ENCODE data around the gene TNIK.

TNIK gene

DNA sequence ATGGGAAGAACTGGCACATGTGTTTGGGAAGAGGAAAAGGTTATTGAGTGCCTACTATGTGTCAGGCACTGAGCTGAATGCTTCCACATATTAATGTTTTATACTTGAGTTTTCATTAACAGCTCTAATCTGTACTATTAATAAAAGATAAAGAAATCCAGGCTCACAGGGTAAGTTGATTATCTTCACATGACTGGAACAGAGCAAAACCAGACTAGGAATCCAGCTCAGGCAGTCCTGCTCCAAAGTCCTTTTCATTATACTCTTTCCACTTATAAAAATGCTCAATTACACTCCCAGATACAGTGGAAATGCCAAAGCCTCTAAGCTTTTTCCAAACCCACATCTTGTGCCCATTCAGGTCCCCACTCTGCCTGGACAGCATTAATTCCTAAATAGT is 97.6 kb downstream of the TNIK start:
- DNase-seq (ENCODE audit: low read depth) = no peak

DNA sequence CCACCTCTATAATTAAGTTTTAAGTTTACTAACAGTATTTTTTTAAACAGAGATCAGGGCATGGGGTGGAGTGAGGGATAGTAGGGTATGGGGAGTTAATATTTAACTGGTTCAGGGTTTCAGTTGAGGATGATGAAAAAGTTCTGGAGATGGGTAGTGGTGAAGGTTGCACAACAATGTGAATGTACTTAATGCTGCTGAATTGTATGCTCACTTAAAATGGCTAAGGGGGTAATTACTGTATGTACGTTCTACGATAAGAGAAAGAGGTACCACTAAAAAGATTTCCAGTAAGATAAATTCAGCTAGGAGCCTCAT is 101.4 kb downstream of the TNIK start:
- DNase-seq (ENCODE audit: low read depth) = no peak

DNA sequence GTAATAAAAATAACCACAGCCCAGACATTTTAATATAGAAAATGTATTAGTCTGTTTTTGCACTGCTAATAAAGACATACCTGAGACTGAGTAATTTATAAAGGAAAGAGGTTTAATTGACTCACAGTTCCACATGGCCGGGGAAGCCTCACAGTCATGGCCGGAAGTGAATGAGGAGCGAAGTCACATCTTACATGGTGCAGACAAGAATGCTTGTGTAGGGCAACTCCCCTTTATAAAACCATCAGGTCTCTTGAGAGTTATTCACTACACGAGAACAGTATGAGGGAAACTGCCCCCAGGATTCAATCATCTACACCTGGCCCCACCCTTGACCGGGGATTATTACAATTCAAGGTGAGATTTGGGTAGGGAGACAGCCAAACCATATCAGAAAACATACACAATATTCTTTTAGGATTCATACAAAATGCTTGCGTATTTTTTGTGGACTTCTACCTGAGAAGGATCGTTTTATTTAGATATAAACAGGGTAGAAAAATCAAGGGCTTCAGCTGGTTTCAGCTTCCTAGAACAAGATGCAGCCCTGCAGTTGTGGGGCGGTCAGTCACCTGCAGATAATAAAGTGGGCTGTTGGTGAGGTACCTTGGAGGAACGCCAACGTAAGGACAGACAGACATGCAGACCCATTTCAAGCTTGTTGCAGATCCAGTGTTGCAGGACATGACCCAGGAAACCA is 101.9 kb downstream of the TNIK start:
- no peak for DNase-seq (ENCODE audit: low read depth)

DNA sequence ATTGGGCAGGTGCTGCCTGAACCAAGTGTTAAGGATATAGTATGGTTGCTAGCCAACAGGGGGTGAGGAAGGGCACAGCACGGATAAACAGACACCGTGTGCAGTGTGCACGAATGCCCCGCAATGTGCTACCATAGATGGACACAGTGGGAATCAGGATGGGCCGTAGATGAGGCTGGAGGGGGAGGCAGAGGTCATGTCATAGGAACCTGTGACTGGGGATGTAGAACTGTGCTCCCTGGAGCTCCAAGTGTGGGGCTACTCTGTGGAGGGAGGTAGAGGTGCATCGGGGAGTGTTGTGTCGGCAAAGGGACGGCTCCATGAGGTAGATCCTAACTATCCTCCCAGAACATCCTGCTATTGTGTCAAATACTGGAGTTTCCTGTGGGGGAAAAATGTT is 102.5 kb downstream of the TNIK start:
- DNase-seq (ENCODE audit: low read depth) = no peak

DNA sequence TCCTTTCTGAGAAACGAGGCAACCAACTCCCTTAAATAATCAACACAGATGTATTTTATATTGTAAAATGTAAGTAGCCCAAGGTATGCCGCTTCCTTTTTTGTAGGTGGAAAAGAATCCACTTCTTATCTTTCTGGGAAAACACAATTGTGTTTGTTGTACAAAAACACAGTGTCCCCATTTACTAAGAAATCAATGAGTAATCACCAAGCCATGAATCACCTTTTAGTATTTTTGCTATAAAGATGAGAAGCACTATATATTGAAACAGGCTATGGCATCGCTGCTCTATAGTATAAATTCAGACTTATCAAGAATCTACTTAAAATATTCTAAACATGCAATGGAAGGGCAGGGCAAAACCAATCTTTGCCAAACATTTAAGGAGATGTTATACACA is 104.0 kb downstream of the TNIK start:
- no peak for DNase-seq (ENCODE audit: low read depth)

DNA sequence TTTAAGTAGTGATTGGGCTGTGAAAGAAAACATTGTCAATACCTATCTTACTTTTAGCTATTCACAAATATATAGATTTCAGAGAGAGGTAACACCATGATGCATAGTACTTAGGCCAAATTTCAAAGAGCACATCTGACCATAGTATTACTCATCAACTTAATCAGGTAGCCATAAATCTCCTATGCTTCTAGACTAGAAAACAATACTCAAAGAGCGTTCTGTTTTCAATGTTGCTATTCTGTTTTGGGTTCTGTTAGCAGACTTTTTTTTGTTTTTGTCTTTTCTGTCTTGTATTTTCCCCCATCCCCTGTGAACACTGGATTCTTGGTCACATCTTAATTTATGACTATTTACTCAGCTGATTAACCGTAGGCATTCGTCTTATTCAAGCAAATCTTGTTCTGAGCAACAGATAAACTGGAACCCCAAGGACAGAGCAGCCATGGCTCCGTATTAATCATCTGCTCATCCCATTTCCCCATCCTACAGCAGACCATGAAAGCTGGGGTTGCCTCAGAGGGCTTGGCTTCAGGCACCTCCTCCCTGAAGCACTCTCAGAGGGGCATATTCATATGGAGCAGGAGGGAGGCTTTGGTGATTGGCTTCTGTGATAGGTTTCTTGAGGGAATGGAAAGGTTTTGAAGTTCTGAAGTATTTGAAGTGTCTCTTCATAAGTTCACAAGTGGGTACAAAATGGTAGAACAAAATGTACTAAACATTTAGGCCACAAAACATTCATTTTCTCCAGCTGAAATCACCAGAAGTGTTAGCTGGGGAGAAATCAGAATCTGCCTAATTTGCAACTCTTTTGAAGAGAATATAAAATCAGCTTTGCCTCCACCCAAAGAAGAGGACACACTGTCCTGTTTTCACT is 105.3 kb downstream of the TNIK start:
- no peak for DNase-seq (ENCODE audit: low read depth)

DNA sequence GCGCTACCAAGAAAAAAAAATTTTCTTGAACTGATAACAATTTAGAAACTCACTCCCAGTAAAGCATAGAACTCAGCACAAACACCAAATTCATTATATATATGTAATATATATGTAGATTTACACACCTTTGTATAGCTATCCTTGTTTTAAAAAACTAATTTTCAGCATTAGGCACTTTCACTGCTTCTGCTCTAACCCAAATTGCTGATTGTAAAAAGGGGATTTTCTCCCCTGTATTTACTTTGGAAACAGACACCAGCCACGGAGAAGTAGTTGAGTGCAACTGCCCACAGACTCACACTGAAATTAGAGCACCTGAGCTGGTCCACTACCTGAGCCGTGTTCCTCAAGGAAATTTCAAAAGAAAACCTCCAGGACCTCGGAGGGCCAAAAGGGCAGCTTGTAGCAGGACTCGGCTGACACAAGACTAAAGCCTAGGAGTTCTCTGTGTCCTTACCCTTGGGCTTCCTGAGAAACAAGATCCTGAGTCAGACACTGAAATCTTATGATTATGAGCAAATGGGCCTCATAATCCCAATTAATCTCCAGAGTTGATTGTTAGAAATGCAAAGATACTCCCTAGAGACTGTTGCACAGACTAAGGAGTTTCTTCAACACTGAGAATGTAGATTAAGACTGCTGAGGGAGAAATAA is 106.0 kb downstream of the TNIK start:
- DNase-seq (ENCODE audit: low read depth) = no peak

DNA sequence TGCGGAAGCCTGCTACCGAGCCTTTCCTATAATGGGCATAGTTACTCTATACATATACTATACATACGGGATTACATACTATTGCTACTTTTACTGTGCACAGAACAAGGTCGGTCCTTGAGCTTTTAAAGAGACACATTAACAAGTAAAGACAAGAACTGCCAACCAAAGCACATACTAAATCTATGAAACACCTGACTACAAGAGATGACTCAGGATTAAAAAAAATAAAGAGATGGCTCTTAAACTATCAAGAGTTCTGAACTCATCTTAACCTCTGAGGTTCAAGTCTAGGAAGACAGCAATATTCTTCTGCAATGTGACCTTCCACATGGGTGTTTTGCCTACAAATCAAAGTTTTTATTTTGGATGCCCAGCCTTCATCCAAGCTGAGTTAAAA is 106.8 kb downstream of the TNIK start:
- DNase-seq (ENCODE audit: low read depth) = no peak

DNA sequence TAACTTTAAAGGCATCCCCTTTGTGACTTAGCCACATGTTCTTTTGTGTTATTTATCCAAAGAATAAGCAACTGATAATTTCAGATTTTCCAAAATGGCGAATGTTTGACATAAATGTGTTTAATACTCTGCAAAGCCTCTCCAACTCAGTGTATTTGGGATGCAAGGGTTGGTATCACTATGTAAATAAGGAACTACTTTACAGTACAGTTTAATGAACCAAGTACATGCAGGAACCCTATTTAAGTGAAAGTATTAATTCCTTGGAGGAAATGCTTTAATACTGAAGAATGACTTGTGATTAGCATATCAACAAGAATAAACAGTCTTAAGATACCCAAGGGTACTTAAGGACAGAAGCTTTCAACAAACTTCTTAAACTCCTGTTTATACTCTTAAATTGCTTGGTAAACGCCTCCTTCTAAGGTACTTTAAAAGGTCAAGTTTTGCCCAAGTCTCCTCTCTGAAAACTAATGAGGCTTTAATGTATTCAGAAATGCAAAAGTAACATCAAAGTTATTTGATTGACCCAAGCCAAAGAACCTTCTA is 107.7 kb downstream of the TNIK start:
- DNase-seq (ENCODE audit: low read depth) = no peak

DNA sequence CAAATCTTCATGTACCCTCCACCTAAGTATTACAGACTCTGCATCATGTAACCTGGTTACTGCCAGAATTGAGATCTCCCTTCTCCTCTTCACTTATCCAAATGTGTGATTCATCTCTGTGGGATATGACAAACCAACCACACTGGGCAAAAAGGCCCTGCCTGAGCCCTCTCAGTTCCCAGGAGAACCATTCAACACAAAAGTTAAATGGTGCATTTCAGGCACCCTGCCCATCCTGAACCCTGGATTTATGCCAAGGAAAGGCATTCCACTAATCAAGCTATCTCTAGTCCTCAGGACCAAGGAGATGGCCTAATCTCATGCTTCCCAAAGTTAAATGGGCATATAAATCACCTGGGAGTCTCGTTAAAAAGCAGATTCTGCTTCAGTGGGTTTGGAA is 108.5 kb downstream of the TNIK start:
- DNase-seq (ENCODE audit: low read depth) = no peak

DNA sequence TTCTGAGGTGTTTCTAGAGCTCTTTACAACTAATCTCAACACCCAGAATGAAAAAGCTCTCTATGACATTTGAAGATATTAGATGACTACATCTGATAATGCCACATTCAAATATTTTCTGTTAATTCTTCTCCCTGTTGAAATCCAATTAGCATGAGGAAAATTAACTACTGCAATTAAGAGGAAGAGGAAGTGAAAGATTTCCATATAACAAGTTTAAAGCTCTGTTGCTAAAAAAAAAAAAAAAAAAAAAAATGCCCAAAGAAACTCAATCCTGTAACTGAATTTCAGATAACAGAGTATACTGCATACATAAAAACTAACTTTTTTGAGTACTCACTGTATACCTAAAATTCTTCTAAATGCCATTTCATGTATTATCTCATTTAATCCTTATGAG is 109.8 kb downstream of the TNIK start:
- DNase-seq (ENCODE audit: low read depth) = no peak

DNA sequence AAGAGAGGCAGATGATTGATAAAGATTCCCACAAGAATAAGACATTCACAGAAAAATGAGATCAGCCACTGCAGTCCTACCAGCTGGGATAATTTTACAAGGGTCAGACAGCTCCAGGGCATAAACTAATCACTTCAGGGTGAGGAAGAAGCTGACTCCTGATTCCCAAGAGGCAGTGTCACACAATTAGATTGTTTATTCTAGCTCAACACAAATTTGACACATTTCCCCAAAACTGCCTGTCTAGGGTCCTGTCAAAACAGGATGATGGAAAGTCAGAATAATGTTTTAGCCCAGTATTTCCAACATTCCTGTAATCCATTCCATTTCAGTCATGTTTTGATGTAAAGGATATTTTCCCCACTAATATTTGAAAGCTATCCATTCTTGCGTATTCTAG is 110.8 kb downstream of the TNIK start:
- DNase-seq (ENCODE audit: low read depth) = no peak

DNA sequence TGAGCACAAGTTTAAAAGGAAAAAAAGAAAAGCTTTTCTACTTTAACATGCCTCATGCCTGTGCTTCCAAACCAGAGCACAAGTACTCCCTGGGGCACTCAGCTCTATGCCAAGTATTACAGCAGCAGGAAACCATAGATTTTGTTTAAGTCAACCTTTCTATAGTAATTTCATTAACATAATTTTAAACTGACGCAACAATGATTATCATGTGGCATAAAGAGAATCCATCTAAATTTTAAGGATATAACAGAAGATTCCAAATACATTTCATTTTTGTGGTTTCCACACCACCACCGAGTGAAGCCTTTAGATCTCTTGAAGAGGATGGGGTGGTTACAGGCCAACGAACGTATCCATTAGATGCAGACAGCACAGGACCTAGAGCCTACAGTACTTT is 112.1 kb downstream of the TNIK start:
- DNase-seq (ENCODE audit: low read depth) = no peak

DNA sequence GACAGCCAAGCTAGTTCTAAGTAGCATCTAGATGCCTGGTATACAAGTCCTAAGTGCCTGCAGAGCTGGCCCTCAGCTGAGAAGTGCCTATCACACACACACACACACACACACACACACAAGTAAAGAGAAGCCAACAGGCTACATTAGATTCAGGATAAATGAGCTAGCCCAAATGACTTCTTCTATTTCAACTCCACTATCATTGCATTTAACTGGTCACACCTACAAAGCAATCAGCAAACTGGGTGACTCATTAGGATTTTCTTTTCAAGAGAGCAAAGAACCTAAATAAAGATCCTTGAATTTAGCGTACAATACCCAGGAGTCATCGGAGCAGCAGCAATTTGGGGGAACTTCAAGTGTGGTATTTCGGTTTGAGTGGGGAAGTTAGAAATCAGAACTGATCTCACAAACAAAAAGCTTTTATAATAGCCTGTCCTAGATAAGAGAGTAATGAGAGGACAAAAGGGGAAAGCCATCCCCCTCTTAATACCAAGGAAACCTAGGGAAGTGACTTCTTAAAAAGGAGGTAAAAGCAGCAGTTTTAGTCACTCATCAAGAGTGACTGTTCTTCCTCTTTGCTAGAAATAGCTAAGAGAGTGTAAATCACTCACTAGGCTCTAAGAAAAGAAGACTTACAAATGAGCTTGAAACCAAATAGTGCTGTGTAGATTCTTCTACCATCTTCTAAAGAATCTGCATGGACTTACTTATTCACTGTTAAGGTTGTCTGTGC is 112.7 kb downstream of the TNIK start:
- no peak for DNase-seq (ENCODE audit: low read depth)

DNA sequence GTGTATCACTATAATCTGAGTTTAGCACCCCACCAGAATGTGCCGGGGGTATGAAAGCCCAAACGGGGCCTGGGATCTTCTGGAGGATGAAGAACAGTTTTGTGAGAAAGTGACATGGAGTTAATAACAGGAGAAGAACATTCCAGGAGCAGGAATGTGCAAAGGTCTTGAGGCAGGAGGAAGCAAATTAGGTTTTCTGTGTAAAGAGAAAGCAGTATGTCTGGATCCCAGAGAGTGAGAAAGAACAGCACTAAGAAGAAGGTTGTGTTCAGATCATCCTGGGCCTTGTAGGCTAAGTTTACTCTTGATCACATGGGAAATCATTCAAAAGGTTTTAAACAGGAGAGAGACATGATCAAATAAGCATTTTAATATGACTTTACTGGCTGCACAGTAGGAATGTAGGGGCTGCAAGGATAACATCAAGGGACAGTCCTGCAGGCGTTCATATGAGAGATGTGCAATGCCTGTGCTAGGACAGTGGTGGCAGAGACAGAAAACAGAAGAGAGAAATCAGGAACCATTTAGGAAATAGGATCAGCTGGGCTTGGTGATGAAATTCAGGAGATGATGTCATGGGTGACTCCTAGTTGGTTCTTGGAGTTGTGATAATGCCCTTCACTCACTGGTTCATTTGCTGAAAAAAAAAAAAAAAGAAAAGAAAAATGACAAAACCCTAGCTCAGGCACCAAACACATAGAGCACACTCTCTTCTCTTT is 113.5 kb downstream of the TNIK start:
- DNase-seq (ENCODE audit: low read depth) = no peak

DNA sequence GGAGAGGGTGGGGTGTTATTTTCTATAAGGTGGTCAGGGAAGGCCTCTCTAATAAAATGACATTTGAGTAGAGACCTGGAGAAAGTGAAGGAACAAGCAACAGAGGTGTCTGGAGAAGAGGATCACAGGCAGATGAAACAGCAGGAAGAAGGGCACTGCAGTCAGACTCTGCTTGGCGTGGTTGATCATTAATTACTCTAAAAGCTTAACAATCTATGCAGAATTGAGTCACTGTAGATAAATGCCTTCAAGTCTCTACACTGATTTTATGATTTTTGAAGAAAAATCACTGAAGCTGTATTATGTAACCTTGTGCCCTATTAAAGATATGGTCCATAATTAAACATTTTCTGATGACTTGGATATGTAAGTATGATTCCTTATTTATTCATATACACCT is 114.2 kb downstream of the TNIK start:
- no peak for DNase-seq (ENCODE audit: low read depth)

DNA sequence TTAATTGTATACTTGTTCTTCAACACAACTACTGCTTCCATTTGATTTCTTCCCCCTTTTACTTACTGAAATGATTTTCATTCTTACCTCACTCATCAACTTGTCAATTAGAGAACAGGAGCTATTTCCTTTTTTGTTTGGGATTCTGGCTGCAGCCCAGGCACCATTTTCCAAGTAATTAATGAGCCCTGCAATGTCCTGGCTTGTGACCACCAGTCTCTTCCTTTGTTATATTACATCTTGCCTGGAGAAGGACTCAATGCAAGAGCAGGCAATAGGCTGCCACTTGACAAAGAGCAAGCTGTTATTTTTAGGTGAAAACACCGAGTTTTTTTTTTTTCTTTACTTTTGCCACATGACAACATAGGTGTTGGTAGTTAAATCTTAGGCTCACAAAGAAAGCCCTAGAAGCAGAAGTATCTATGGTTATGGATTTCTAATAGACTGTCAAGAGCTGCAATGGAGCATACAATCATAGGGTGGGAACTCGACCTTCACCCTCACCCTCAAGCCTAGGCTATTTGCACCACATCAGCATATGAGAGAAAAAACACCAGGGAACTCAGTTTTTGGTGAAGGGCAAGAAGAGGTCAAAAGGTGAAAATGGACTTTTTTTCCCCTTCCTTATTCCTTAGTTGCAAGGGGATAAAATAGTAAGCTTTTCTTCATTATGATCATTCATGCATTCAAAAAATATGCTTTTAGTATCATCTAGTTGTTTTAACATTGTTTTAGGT is 114.9 kb downstream of the TNIK start:
- no peak for DNase-seq (ENCODE audit: low read depth)

DNA sequence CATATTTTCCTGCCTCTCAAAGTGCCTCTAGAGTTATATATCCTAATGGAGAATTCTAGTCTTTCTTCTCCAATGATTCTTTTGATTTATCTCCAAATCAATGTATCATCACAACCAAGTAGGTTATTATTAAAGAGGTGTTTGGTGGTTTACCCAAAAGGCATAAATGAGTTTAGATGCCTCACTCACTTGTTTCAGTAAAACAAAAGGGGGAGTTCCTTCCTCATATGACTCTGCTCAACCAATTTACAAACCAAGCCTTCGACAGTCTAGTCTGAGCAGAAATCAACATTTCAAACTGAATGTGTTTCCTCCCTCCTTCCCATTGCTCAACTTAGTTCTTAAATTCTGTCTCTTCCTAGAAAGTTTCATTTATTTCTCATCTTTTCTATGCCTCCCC is 116.5 kb downstream of the TNIK start:
- no peak for DNase-seq (ENCODE audit: low read depth)

DNA sequence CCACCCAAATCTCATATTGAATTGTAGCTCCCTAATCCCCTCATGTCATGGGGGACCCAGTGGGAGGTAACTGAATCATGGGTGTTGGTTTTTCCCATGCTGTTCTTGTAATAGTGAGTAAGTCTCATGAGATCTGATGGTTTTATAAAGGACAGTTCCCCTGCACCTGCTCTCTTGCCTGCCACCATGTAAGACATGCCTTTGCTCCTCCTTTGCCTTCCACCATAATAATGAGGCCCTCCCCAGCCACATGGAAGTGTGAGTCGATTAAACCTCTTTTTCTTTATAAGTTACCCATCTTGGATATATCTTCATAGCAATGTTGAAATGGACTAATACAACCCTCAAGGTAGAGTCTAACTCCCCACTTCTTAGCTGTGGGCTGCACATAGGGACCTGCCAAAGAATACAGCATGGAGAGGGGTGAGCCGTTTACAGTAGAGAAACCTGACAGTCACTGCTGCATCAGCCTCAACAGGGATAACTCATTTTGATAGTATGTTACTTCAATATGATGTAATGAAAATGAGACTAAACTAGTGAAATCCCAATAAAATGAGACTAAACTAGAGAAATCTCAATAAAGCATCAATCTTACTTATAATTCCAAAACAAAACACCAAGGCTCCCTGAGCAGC is 117.3 kb downstream of the TNIK start:
- no peak for DNase-seq (ENCODE audit: low read depth)

DNA sequence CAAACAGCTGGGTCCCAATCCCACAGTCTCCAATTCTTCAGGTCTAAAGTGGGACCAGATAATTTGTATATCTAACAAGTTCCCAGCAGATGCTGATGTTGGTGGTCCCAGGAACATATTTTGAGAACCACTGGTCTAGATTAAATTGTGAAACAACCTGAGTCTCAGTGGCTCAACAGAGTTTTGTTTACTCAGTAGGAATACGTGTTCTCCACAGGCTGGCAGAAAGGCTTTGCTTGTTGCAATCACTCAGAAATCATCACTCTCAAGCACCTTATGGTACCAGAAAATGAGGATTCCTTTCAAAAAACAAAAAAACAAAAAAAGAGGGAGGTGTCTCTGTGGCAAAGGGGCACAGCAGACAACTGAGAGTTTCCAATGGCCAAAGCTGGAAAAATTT is 118.0 kb downstream of the TNIK start:
- no peak for DNase-seq (ENCODE audit: low read depth)
